MG63 (cell line): ENCODE results near the gene PRPS1L1. TPM values are rescaled to one million over a fixed set of nuclear protein-coding genes. Genes with fewer than 3 reads are reported as not detected.

Source experiments
- DNase-seq: peaks from one replicate; pipeline ENCODE4 v3.0.0-alpha.2; 2020
- H3K27me3 ChIP-seq: fragments of 250-450 bp; sonication (Bioruptor Pico); 2 replicates; pipeline ENCODE4 v1.5.1; 2020; ENCODE audit warnings: mild to moderate bottlenecking, moderate library complexity
- H3K36me3 ChIP-seq: fragments of 250-450 bp; sonication (Bioruptor Pico); 2 replicates; pipeline ENCODE4 v1.5.1; 2020; ENCODE audit warnings: mild to moderate bottlenecking, moderate library complexity
- H3K4me3 ChIP-seq: fragments of 250-450 bp; sonication (Bioruptor Pico); 2 replicates; pipeline ENCODE4 v1.5.1; 2020; ENCODE audit warnings: mild to moderate bottlenecking, moderate library complexity
- H3K9me3 ChIP-seq: fragments of 250-450 bp; sonication (Bioruptor Pico); 2 replicates; pipeline ENCODE4 v1.5.1; 2020; ENCODE audit warnings: mild to moderate bottlenecking, moderate library complexity
- total RNA-seq: library from RNA; depleted of rRNA; stranded (reverse); fragments of >200 nt; shearing (Covaris generic); gene quantifications from 2 replicates; pipeline ENCODE4 v1.2.3, GENCODE V29; 2014; ENCODE audit warnings: low replicate concordance; rRNA removed

PRPS1L1 gene
- not detected in 2 replicates for total RNA-seq

DNA sequence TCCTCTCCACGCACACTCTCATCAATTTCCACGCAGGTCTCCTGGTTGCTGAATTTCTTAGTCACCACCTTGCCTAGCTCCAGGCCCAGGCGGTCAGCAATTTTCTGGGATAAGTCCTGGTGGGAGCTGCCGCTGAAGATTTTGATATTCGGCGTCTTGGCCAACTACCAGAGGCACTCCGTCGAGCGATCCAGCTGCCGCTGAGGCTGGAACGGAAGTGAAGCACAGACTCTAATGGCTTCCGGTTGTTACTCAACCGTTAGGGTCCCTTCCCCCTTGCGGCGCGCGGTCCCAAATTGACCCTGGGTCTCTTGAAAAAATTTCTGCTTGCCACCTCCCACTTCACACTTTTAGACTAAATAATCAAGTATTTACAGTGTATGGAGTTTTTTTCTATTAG is at the start of gene PRPS1L1:
TSS of gene PRPS1L1 (minus strand) at position 219 of the 400 bp plus-strand sequence.
- H3K27me3 ChIP-seq = no peaks in the 10 kb centered on the region
- no peaks in the 10 kb centered on the region for H3K36me3 ChIP-seq
- no peaks in the 10 kb centered on the region for H3K9me3 ChIP-seq
- H3K4me3 ChIP-seq = no peak within 1 kb of the TSS
- no peak for DNase-seq

DNA sequence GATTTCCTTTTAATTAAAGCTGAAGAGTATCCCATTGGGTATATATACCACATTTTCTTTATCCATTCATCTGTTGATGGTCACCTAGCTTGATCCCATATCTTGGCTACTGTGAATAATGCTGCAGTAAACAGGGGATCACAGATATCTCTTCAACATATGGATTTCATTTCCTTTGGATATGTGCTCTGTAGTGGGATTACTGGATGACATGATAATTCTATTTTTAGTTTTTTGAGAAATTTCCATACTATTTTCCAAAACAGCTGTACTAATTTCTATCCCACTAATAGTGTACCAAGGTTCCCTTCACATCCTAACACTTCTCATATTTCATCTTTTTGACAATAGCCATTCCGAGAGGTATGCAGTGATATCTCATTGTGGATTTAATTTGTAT is 48.8 kb upstream of the PRPS1L1 start:
- H3K9me3 ChIP-seq = peaks cover 2% of the 10 kb centered on the region; the same call in 1 of the 2 replicates
- no peak for DNase-seq
- H3K36me3 ChIP-seq = no peaks in the 10 kb centered on the region
- H3K4me3 ChIP-seq = no peak overlapping the region
- no peaks in the 10 kb centered on the region for H3K27me3 ChIP-seq

DNA sequence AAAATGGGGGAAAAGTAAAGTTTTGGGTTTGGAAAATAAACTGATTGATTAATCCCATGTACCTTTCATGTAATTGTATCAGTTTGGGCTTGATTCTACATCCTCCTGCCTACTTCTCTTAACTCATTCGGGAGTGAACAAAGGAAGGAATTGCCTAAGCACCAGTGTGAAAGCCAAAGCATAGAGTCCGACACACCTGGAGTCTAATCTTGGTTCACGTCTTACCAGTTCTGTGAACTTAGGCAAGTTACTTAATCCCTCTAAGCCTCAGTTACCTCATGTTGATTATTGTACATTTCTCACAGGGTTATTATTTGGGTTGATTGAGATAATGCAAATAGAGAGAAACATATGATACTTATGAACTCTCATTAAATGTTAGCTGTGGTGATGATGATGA is 41.1 kb upstream of the PRPS1L1 start:
- no peaks in the 10 kb centered on the region for H3K9me3 ChIP-seq
- no peak overlapping the region for H3K4me3 ChIP-seq
- no peaks in the 10 kb centered on the region for H3K27me3 ChIP-seq
- no peaks in the 10 kb centered on the region for H3K36me3 ChIP-seq
- DNase-seq = no peak

DNA sequence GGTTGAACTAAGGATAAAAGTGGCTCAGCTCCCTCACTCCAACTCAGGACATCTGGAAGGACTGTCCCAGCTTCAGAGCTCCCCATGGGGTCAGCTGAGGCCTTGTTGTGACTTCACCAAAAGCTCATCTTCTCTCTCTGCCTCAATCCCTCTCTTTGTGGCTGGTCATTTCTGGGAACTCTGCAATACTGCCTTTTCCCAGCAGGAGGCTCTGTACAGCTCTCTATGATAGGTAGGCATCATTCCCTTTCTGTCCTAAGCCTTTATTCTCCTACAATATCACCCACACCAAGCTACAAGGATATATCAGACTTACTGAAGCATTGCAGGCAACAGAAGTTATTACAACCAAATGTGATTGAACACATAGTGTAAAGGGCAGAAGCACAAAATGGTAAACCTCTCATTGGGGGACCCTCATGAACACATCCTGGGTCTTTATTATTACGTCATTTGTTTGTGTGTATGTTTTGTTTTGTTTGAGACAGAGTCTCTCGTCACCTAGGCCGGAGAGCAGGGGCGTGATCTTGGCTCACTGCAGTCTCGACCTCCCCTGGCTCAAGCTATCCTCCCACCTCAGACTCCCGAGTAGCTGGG is 36.7 kb upstream of the PRPS1L1 start:
- Histone ChIP-seq H3K4me3 (no peak overlapping the region), H3K9me3 (no peaks in the 10 kb centered on the region)
- no peak for DNase-seq

DNA sequence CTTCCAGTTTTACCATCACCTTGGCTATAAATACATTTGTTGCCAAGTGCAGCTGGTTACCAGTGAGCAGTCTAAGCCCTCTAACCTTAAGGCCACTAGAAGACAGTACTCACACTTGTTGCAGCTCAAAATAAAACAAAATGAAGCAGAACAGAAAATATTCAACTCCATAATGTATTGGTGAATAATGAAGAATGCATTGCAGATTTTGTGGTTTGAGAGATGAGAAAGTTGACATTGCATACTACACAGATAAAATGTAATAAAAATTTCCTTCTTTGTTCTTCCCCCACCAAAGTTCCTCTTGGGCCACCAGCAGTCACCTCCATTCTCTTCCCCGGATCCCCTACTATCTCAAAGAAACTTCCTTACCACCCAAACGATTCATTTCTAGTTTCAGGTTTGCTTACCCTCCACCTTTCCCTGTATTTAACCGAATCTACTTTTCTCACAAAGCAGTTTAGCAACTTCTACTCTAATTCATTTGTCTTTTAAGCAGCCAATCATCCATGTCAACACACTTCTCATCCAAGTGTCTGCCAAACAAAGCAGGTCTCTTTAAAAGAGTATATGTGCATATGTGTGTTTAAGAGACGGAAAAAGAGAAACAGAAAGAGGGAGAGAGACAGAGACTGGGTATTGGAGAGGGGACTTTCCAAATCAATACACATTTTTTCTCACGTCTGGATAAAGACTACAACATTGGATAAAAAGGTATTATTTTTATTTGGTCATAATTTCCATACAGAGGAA is 35.7 kb upstream of the PRPS1L1 start:
- Histone ChIP-seq H3K27me3 (no peaks in the 10 kb centered on the region), H3K9me3 (no peaks in the 10 kb centered on the region), H3K4me3 (no peak overlapping the region), H3K36me3 (no peaks in the 10 kb centered on the region)
- no peak for DNase-seq

More for the DNA sequence above, 36.7 kb upstream of the PRPS1L1 start:
- Histone ChIP-seq H3K36me3 (no peaks in the 10 kb centered on the region), H3K27me3 (no peaks in the 10 kb centered on the region)

DNA sequence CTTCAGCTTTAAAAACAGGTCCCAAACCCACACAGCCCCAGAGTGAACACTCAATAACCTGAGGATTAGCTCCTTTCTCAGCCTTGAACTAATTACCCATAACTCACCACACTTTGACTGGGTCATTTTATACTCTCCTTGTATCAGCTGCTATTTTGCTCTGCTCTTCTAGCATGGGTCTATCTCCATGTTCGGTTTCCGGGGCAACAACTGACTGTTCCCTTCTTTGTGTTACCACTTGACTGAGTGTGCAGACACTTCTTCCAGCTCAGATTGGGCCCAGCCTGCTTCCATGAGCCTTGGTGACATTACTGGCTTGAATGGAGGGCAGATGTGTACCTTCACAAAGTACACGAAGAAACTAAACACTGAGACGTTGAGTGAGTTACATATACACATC is 31.5 kb upstream of the PRPS1L1 start:
- DNase-seq = no peak
- no peaks in the 10 kb centered on the region for H3K27me3 ChIP-seq
- H3K9me3 ChIP-seq = no peaks in the 10 kb centered on the region
- no peak overlapping the region for H3K4me3 ChIP-seq
- no peaks in the 10 kb centered on the region for H3K36me3 ChIP-seq

DNA sequence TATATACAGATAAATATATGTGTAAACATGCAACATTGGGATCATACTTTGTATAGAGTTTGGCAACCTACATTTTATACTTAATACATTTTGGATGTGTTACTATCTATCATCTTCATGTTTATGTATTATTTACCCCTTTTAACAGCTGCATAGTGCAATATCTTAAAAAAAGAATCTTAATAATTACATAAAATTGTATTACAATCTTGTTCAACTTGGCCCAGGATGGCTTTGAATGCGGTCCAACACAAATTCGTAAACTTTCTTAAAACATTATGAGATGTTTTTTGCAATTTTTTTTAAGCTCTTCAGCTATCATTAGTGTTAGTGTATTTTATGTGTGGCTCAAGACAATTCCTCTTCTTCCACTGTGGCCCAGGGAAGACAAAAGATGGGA is 26.3 kb upstream of the PRPS1L1 start:
- H3K27me3 ChIP-seq = no peaks in the 10 kb centered on the region
- H3K9me3 ChIP-seq = no peaks in the 10 kb centered on the region
- no peaks in the 10 kb centered on the region for H3K36me3 ChIP-seq
- no peak for DNase-seq
- no peak overlapping the region for H3K4me3 ChIP-seq

DNA sequence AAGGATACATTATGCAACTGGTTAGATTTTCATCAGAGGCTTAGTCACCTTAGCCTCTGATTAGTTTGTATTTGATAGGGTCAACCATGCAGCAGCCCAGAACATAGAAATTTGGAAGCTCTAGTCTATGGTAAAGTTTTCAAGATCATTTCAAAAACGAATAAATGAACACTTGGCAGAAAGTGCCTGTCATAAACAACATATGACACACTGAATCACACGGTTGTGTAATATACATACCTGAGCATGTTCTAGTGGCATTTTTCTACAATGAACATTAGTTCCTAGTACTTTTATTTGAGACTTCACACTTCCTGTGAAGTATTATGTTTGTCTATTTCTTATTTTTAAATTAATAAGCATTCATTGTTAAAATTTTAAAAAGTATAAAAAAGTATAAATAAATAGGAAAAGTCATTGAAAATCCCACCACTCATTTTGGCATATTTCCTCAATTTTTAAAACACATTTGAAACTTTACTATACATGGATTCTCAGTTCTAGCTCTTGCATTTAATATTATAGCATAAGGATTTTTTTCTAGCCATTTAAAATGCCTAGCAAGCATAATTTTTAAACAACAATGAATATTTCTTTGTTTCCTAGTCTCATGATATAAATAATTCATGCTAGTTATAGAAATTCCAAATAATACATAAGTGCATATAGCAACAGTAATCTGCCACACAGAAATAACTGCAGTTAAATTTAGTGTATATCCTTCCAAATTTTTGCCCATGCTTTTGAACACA is 25.7 kb upstream of the PRPS1L1 start:
- H3K27me3 ChIP-seq = no peaks in the 10 kb centered on the region
- no peaks in the 10 kb centered on the region for H3K9me3 ChIP-seq
- no peak for DNase-seq
- H3K4me3 ChIP-seq = no peak overlapping the region
- no peaks in the 10 kb centered on the region for H3K36me3 ChIP-seq

DNA sequence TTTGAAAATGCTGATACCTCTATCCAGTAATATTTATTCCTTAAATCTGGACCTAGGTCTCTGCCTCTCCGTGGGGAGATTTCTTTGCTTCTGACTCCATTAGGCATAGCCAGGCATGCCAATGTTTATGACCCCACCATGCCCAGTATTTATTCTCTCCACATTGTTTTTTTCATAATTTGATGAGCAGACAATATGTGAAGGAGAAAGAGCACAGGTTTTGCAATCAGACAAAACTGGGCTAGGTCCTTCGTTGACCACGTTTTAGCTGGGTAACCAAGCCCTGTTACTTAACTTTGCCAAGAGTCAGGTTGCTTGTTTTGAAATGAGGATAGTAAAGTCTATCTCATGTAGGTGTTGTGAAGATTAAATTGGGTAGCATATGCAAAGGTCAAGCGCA is 21.6 kb upstream of the PRPS1L1 start:
- Histone ChIP-seq H3K9me3 (no peaks in the 10 kb centered on the region), H3K27me3 (no peaks in the 10 kb centered on the region), H3K4me3 (no peak overlapping the region), H3K36me3 (no peaks in the 10 kb centered on the region)
- no peak for DNase-seq

DNA sequence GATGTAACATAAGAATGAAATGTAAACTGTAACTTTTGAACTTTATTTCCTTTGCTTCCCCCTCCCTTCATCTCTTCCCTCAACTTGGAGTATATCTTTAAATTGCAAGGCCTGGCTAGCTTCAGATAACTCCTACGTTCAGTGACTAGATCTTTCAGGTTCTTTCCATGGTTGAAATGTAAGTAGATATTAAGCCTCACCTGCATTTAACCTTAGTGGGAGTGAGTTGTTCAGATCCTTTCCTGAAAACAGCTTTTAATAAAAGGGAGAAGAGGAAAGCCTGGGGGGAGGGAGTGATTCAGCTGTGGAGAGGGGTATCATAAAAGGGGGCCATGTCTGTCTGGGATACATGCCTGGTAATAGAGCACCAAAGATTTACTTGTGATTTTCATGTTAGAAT is 19.0 kb upstream of the PRPS1L1 start:
- no peaks in the 10 kb centered on the region for H3K27me3 ChIP-seq
- H3K4me3 ChIP-seq = no peak overlapping the region
- DNase-seq = no peak
- no peaks in the 10 kb centered on the region for H3K9me3 ChIP-seq
- H3K36me3 ChIP-seq = no peaks in the 10 kb centered on the region

DNA sequence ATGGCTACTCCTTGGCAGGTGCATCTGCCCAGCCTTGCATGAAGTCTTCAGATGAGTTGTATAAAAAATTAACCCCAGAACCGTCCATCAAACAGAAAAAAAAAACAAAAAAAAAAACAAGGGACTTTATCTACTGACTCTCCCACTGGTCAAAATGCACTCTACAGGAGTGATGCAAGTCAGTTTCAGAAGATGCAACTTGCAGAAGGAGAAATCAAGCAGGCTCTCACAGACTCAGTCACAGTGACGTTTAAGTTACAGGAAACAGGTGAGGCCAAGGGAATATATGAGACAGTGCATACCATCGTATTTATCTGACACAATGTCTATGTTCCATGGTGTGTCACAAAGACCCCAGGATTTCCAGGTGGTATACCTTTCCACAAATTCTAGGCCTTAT is 17.5 kb upstream of the PRPS1L1 start:
- Histone ChIP-seq H3K4me3 (no peak overlapping the region), H3K9me3 (no peaks in the 10 kb centered on the region; the same call in 1 of the 2 replicates), H3K36me3 (no peaks in the 10 kb centered on the region), H3K27me3 (no peaks in the 10 kb centered on the region)
- DNase-seq = no peak

DNA sequence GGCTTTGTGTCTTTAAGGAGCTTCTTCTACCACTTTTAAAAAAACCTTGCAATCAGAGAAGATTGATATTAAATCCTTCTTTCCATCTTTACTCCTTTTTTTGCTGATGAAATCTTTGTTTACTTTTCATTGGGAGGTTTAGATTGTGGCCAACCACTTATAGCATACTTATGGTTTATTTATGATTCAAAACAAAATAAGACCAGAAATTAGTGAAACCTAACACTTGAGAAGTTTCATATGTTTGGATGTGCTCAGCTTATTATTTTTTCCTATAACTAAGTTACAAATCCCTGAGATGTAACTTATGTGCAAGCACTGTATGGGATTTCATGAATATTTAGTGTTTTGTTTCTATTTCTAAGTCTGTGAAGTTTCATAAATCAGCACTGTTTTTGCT is 13.5 kb upstream of the PRPS1L1 start:
- DNase-seq = no peak
- no peaks in the 10 kb centered on the region for H3K36me3 ChIP-seq
- H3K4me3 ChIP-seq = no peak overlapping the region
- H3K27me3 ChIP-seq = no peaks in the 10 kb centered on the region
- no peaks in the 10 kb centered on the region; the same call in 1 of the 2 replicates for H3K9me3 ChIP-seq

DNA sequence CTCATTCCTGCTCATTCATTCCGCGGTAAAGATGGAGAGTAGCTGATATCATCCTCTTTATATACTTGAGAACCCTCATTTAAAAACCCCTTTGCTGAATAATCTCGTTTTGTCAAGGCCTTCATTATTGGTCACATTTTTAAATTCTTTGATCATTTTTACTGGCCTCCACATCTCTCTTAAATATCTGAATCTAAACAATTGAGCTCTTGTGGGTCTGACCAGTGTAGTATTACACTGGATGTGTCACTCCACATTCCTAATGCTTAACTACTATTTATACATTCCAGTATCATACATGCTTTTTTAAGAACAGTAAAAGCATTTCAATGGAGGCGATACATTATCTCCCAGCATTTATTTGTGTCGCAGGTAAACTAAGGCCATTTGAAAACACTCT is 12.6 kb upstream of the PRPS1L1 start:
- no peak for DNase-seq
- no peaks in the 10 kb centered on the region for H3K36me3 ChIP-seq
- no peaks in the 10 kb centered on the region for H3K27me3 ChIP-seq
- H3K9me3 ChIP-seq = no peaks in the 10 kb centered on the region; the same call in 1 of the 2 replicates
- H3K4me3 ChIP-seq = no peak overlapping the region

DNA sequence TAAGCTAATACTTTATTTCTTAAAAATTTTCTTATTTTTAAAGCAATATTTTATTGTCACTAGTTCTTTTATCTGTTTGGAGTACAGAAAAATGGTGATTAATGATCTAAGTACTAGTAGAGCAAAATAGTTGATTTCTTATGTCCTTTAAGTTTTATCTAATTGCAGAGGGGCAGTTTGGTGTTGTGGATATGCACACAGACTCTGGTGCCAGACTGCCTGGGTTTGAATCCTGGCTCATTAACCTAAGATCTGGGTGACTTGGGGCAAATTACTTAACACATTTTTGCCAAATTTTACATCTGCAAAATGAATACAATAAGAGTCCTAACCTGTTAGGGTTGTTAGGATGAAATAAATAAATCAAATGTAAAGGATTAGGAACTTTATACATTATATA is 10.7 kb upstream of the PRPS1L1 start:
- DNase-seq = no peak
- Histone ChIP-seq H3K36me3 (no peaks in the 10 kb centered on the region), H3K27me3 (no peaks in the 10 kb centered on the region), H3K4me3 (no peak overlapping the region), H3K9me3 (no peaks in the 10 kb centered on the region; the same call in 1 of the 2 replicates)

DNA sequence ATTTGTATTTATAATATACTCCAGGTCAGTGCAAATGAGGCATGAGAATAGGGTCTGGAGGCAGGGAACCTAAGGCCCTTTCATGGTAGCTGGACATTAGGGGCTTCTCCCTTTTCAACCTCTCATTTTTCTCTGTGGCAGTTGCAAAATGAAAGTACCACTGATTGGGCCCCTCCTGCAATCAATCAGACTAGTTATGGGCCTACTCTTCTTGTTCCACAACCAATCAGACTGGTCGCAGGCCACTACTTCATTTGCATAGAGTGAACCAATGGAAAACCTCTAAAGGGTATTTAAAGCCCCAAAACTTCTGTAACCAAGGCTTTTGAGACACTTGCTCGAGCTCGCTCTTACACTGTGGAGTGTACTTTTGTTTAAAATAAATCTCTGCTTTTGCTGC is 10.0 kb upstream of the PRPS1L1 start:
- Histone ChIP-seq H3K27me3 (no peaks in the 10 kb centered on the region), H3K36me3 (no peaks in the 10 kb centered on the region), H3K4me3 (no peak overlapping the region), H3K9me3 (no peaks in the 10 kb centered on the region; the same call in 1 of the 2 replicates)
- DNase-seq = no peak

DNA sequence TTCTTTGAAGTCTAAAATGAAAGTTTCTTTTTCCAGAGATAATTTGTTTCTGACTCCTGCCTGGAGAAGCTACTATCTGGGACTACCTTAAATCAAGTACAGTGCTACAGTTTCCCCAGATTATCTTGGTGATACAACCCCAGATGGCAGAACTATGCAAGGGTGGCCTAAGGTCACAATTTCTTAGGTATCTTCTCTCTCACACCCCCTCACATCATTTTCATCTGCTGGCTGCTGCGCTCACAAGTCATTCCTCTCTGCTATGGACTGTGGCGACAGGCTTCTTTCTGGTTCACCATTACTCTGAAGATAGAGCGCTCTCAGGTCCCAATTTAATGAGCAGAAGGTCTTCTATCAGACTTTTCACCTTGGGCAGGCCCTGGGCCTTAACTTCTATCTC is 9.1 kb upstream of the PRPS1L1 start:
- Histone ChIP-seq H3K9me3 (no peaks in the 10 kb centered on the region; the same call in 1 of the 2 replicates), H3K4me3 (no peak overlapping the region), H3K27me3 (no peaks in the 10 kb centered on the region), H3K36me3 (no peaks in the 10 kb centered on the region)
- no peak for DNase-seq

DNA sequence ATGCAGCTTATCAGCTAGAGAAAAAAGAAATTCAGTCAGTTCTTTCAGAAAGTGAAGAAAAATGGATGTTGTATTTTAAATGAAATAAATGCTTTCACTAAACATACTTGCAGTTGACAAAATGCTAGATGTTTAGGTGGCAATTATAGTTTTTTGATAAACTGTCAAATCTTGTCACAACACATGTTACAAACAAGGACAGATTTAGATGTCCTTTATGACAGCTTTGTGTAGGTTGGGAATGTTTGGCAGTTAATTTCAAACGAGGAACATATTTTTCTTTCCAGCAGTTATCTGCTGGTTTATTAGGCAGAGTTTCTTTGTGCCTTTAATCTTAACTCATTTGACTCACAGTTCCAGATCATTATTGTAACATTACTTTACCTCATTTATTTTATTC is 3.1 kb upstream of the PRPS1L1 start:
- no peak overlapping the region for H3K4me3 ChIP-seq
- H3K36me3 ChIP-seq = no peaks in the 10 kb centered on the region
- no peak for DNase-seq
- no peaks in the 10 kb centered on the region for H3K27me3 ChIP-seq
- no peaks in the 10 kb centered on the region for H3K9me3 ChIP-seq
